DOHH2 (cell line): Measurements from ENCODE around the gene RNF14.

ENCODE experiments used
- H3F3A ChIP-seq: fragments of 200-600 bp; sonication (generic), shearing (Covaris generic); 2 replicates; pipeline ENCODE4 v1.6.0; 2016; ENCODE audit warnings: antibody characterized with exemption, mild to moderate bottlenecking; ENCODE audit not compliant: control insufficient read depth, insufficient read depth
- H3K27ac ChIP-seq: fragments of 200-600 bp; sonication (generic); 2 replicates; pipeline ENCODE4 v1.5.1; 2014; ENCODE audit warnings: low read depth, mild to moderate bottlenecking, low read length, moderate library complexity
- H3K27me3 ChIP-seq: fragments of 200-600 bp; sonication (generic); 2 replicates; pipeline ENCODE4 v1.6.1; 2014; ENCODE audit warnings: mild to moderate bottlenecking, low read length, mixed read lengths; ENCODE audit not compliant: control insufficient read depth
- H3K36me3 ChIP-seq: fragments of 200-600 bp; sonication (generic); 2 replicates; pipeline ENCODE4 v1.6.1; 2014; ENCODE audit warnings: mild to moderate bottlenecking, low read length, moderate library complexity, mixed read lengths; ENCODE audit not compliant: control insufficient read depth
- H3K4me1 ChIP-seq: fragments of 200-600 bp; sonication (generic); 2 replicates; pipeline ENCODE4 v1.6.1; 2014; ENCODE audit warnings: mild to moderate bottlenecking, low read length, mixed read lengths; ENCODE audit not compliant: control insufficient read depth
- H3K4me2 ChIP-seq: fragments of 200-600 bp; sonication (generic); 2 replicates; pipeline ENCODE4 v1.6.0; 2014; ENCODE audit warnings: mild to moderate bottlenecking, low read length, moderate library complexity
- H3K4me3 ChIP-seq: fragments of 200-600 bp; sonication (generic); 2 replicates; pipeline ENCODE4 v1.5.1; 2014; ENCODE audit warnings: mild to moderate bottlenecking, low read length, mixed read lengths
- H3K79me2 ChIP-seq: fragments of 200-600 bp; sonication (generic); 2 replicates; pipeline ENCODE4 v1.6.1; 2014; ENCODE audit warnings: mild to moderate bottlenecking, low read length, mixed read lengths; ENCODE audit not compliant: control insufficient read depth
- H3K9me2 ChIP-seq: fragments of 200-600 bp; sonication (generic); replicated peaks from 2 replicates; pipeline ENCODE4 v1.6.1; 2014; ENCODE audit warnings: mild to moderate bottlenecking, low read length, mixed read lengths; ENCODE audit not compliant: control insufficient read depth
- H3K9me3 ChIP-seq: fragments of 200-600 bp; sonication (generic); 2 replicates; pipeline ENCODE4 v1.6.1; 2014; ENCODE audit warnings: antibody characterized with exemption, low read length, mixed read lengths; ENCODE audit not compliant: control insufficient read depth, insufficient read depth
- H4K20me1 ChIP-seq: fragments of 200-600 bp; sonication (generic); 2 replicates; pipeline ENCODE4 v1.6.0; 2014; ENCODE audit warnings: low read depth, mild to moderate bottlenecking, antibody characterized with exemption, low read length, moderate library complexity; ENCODE audit not compliant: control insufficient read depth, insufficient read depth
- EZH2phosphoT487 ChIP-seq: fragments of 200-600 bp; sonication (generic); IDR thresholded peaks from 2 replicates; pipeline ENCODE4 v1.6.1; 2017; ENCODE audit warnings: borderline replicate concordance, mild to moderate bottlenecking, antibody characterized with exemption, low read length, moderate library complexity, mixed read lengths
- TF ChIP-seq, protein P1 (sequence below): fragments of 200-600 bp; sonication (generic); IDR thresholded peaks from one replicate; pipeline ENCODE4 v1.5.1; 2014; ENCODE audit warnings: antibody characterized with exemption, mild to moderate bottlenecking, low read depth, low read length; ENCODE audit not compliant: poor library complexity, severe bottlenecking

Gene RNF14

GRCh38 chr5:141948812-141949211 is 20.1 kb upstream of the RNF14 start:
- H3K79me2 ChIP-seq, result no peaks in the 10 kb centered on the region
- H3K4me1 ChIP-seq, result 0 out of 2 replicates have a peak, but pooled peaks cover 3% of the 10 kb centered on the region
- no peaks in the 10 kb centered on the region for H3K9me2 ChIP-seq
- H3F3A ChIP-seq, result no peaks in the 10 kb centered on the region
- H3K27me3 ChIP-seq, result peaks cover 11% of the 10 kb centered on the region
- H3K4me2 ChIP-seq, result no peak overlapping the region
- H3K27ac ChIP-seq, result no peak overlapping the region
- 0 out of 2 replicates have a peak, but pooled peaks cover 2% of the 10 kb centered on the region for H4K20me1 ChIP-seq
- no peaks in the 10 kb centered on the region for H3K36me3 ChIP-seq
- H3K4me3 ChIP-seq, result no peak overlapping the region
- TF ChIP-seq, protein P1, sequence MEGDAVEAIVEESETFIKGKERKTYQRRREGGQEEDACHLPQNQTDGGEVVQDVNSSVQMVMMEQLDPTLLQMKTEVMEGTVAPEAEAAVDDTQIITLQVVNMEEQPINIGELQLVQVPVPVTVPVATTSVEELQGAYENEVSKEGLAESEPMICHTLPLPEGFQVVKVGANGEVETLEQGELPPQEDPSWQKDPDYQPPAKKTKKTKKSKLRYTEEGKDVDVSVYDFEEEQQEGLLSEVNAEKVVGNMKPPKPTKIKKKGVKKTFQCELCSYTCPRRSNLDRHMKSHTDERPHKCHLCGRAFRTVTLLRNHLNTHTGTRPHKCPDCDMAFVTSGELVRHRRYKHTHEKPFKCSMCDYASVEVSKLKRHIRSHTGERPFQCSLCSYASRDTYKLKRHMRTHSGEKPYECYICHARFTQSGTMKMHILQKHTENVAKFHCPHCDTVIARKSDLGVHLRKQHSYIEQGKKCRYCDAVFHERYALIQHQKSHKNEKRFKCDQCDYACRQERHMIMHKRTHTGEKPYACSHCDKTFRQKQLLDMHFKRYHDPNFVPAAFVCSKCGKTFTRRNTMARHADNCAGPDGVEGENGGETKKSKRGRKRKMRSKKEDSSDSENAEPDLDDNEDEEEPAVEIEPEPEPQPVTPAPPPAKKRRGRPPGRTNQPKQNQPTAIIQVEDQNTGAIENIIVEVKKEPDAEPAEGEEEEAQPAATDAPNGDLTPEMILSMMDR, result no peak
- no peak for TF ChIP-seq EZH2phosphoT487
- H3K9me3 ChIP-seq, result no peaks in the 10 kb centered on the region

DNA sequence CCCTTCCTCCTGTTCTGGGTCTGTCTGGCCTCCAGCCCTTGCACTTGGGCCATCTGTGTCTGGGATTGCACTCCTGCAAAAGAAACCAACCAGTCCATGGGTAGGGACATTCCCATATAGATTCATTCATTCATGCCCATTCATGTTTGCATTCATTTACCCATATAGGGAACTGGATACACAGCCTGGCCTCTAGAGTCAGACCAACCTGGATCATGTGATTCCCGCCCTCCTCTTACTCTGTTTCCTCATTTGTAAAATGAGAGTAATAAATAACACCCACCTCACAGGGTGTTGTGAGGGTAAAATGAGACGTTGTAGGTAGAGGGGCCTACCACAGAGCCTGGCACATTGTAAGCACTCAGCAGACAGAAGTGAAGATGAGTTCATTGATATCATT is 19.4 kb upstream of the RNF14 start:
- no peak for TF ChIP-seq EZH2phosphoT487
- TF ChIP-seq, protein P1, result no peak
- Histone ChIP-seq H4K20me1 (0 out of 2 replicates have a peak, but pooled peaks cover 2% of the 10 kb centered on the region), H3K4me1 (0 out of 2 replicates have a peak, but pooled peaks cover 3% of the 10 kb centered on the region), H3F3A (no peaks in the 10 kb centered on the region), H3K4me2 (no peak overlapping the region), H3K9me3 (no peaks in the 10 kb centered on the region), H3K27me3 (peaks cover 10% of the 10 kb centered on the region; the same call in 1 of the 2 replicates), H3K9me2 (no peaks in the 10 kb centered on the region), H3K79me2 (no peaks in the 10 kb centered on the region), H3K4me3 (no peak overlapping the region), H3K36me3 (no peaks in the 10 kb centered on the region), H3K27ac (no peak overlapping the region)

DNA sequence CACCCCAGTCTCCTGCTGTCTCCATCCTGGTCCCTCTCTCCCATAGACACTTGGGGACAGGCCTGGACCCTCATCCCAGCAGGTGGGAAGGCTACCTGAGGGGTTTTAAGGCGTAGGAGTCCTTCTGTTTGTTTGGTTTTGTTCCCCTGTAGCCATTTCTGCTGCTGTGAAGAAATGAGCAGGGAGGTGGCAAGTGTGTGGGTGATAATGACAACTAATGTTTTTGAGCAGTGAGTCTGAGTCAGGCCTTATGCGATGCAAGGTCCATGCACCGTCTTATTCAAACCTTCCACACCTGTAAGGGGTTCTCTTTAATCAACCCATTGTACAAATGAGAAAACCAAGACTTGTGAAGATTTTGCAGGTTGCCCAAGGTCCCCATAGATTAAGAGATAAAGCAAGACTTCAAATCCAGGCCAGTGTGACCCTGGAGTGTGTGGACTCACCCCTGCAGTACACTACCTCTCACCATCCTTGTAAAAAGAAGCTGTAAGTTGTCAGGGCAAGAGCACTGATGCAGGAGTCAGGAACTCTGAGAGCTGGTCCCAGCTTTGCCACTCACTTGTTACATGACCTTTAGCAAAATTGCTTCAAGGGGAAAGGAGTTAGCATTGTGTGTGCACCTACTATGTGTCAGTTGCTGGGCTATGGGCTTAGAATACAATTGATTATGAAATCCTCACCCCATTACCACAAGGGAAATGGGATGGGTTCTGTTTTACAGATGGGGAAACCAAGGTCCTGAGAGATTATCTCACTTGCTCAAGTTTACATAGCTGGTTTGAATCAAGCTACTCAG is 18.5 kb upstream of the RNF14 start:
- no peaks in the 10 kb centered on the region for H3F3A ChIP-seq
- no peaks in the 10 kb centered on the region for H3K79me2 ChIP-seq
- H3K4me2 ChIP-seq, result no peak overlapping the region
- H3K9me3 ChIP-seq, result no peaks in the 10 kb centered on the region
- TF ChIP-seq EZH2phosphoT487, result no peak
- TF ChIP-seq, protein P1, result no peak
- no peaks in the 10 kb centered on the region for H3K36me3 ChIP-seq
- H3K4me3 ChIP-seq, result no peak overlapping the region
- H4K20me1 ChIP-seq, result 0 out of 2 replicates have a peak, but pooled peaks cover 2% of the 10 kb centered on the region
- no peak overlapping the region for H3K27ac ChIP-seq
- H3K27me3 ChIP-seq, result peaks cover 10% of the 10 kb centered on the region; the same call in 1 of the 2 replicates
- 0 out of 2 replicates have a peak, but pooled peaks cover 3% of the 10 kb centered on the region for H3K4me1 ChIP-seq
- H3K9me2 ChIP-seq, result no peaks in the 10 kb centered on the region
